Fibroblast of upper back skin (primary cell): Measurements from ENCODE around the gene LZIC.
A peak's percentile ranks its signal among the peaks of the same experiment; 100 is the strongest.

Source experiments
- DNase-seq: peaks from one replicate; pipeline ENCODE4 v3.0.0-alpha.2; 2013

Gene LZIC

DNA sequence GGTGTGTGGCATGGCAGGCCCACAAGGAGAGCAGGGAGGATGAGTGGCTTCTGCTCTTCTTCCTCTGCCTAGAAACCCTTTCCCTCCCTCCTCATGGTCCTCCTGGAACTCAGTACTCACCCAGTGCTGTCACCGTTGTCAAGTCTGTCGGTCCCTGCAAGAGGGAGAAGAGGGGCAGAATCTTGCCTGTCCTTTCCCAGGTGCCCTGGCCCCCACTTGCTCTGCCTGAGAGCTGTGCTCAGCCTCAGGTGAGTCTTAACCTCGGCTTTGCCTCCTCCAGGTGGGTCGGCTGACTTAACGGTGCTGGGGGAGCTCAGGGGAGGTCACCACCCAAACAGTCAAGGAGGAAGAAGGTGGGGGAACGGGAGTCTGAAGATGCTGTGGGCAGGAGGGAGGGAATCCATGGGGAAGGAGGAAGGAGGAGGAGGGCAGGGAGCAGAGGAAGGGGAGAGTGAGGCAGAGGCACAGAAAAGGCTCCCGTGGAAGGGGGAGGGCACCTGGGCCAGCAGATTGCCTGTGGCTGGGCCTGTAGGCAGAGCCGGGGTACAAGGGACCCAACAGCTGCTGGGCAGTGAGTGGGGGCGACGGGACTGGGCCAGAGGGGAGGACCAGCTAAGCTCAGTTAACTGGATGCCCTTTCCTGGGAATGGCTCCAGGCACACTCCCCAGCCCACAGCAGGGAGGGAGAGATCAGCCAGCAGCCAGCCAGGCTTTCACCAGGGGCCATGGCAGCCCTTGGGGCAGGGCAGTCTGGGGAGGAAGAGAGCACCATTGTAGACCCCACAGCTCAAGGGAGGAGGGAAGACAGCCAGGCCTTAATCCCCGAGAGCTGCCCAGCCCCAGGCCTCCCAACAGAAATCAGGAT, 59.4 kb downstream of the LZIC start:
- DNase-seq = no peak

DNA sequence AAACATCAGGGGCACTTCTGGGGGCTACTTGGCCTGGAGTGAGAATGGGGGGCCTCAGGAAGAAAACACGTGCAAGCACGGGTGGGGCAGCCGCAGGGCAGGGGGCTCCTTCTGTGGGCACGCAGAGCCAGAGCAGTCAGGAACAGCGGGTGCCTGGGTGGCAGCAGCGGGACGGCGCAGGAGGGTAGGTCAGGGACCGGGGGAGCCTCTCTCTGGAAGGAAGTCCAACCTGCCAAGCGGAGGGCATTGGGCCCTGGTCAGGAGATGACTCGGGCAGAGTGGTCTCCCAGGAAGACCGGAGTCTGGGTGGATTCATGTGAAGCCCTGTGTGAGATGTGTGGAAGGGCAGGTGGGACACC, 60.3 kb downstream of the LZIC start:
- no peak for DNase-seq

DNA sequence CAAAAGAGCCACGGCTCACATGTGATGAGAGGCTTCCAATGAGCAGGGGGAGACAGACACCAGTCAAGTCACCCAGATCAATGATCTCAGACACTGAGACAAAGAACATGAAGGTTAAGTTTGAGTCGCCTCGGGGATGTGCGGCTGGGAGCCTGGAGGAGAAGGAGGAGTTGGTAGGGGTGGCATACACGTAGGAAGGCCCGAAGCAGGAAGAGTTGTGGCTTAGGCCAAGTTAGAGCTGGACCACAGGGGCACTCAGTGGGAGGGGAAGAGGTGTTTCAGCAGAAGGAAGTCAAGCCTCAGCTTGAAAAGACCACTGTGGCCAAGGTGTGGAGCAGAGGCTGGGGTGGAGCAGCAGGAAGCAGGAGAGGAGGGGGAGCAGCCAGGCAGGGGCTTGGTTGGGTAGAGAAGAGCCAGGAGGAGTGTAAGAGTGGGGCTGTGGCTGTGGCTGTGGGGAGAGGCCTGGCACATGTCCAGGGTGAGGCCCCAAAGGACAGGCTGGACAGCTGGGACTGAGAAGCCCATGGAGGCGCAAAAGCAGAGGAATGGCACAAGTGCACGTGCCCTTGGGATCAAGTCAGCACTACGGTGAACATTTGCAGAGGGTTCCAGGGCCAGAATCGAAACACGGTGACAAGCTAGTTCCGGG, 60.8 kb downstream of the LZIC start:
- no peak for DNase-seq

DNA sequence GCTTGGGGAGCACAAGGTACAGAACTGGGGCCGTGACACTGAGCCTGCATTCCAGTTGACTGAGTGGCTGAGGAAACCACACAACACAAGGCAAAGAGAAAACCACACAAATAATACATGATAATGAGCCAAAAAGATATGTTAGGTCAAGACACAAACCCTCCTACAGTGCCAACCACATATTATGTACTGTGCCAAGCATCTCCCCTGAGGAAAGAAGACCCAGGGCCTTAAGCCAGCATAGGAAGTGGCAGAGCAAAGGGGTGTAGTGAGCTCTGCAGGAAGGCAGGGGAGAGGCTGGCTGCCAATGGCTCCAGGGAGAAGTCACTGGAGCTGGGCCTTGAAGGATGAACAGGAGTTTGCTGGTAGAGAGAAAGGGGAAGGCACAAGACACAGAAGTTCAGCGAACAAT, 61.3 kb downstream of the LZIC start:
- peak; percentile 59 for DNase-seq
